Measurements from ENCODE around the gene GTPBP3.

- TF ChIP-seq CTCF (IDR thresholded peaks at IDR 0.05 in 8 of 11, conservative IDR thresholded peaks at IDR 0.05 in 3 of 11) = no peak
- TF ChIP-seq POLR2A (IDR thresholded peaks at IDR 0.05) = no peak
- no peak for TF ChIP-seq POLR2AphosphoS5 (IDR thresholded peaks at IDR 0.05)
Measured at GRCh38 chr19:17311455-17312188, 25.7 kb upstream of the GTPBP3 start.

Data from spleen (tissue), 7 donors.